ENCODE measurements around the gene ANXA4. TPM values are rescaled to one million over a fixed set of nuclear protein-coding genes. Genes with fewer than 3 reads are reported as not detected.

The ANXA4 gene
- total RNA-seq, 2 experiments from 2014 or later: 14.6 to 17.5 TPM

DNA sequence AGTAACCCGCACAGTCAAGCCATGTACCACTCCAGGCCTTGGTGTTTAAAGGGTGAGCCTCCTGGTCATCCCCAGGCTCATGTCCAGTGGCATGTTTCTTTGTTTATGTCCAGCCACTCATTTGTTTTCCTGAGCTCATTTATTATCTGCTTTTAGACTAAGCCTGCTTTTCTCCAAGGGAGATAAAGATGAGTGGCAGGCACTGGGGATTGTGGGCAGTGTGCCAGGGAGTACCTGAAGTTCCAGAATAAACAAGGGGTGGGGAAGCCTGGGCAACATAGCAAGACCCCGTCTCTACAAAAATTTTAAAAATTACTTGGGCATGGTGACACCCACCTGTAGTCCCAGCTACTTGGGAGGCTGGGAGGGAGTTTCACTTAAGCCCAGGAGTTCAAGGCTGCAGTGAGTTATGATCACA lies 1.9 kb downstream of the ANXA4 start:
- Mint-ChIP-seq H3K4me3 (no peak overlapping the region), H3K36me3 (ENCODE audit: low read depth) (no peaks in the 10 kb centered on the region)
- POLR2A ChIA-PET: interaction anchor here (0.9 to 1.3 kb wide), 2 partner anchors 57 to 69 kb away, joined by 3 to 4 read pairs; no protein-coding TSS in a partner anchor

GRCh38 chr2:69744456-69744855 lies 2.5 kb downstream of the ANXA4 start:
- H3K36me3 Mint-ChIP-seq (ENCODE audit: low read depth): no peaks in the 10 kb centered on the region
- intact Hi-C loops (cut with micrococcal nuclease): no loop called here
- ATAC-seq (no peak), DNase-seq (no peak)
- peaks cover 11% of the 10 kb centered on the region for H3K4me1 Mint-ChIP-seq (ENCODE audit: low read depth)
- CTCF ChIA-PET: interaction anchor here (0.9 to 5.3 kb wide), 7 partner anchors 12 to 84 kb away, joined by 3 to 47 read pairs (median 3); no protein-coding TSS in a partner anchor
- H3K9me3 Mint-ChIP-seq: no peaks in the 10 kb centered on the region
- H3K4me3 Mint-ChIP-seq: no peak overlapping the region
- POLR2A ChIA-PET: no interaction called here
- no peak for TF ChIP-seq CTCF (IDR thresholded peaks at IDR 0.05)
- H3K27ac Mint-ChIP-seq: no peak overlapping the region
- peaks cover 3% of the 10 kb centered on the region for H3K27me3 Mint-ChIP-seq

More for the DNA sequence above, 1.9 kb downstream of the ANXA4 start:
- Mint-ChIP-seq H3K4me1 (ENCODE audit: low read depth) (peaks cover 11% of the 10 kb centered on the region), H3K9me3 (no peaks in the 10 kb centered on the region), H3K27ac (no peak overlapping the region), H3K27me3 (peaks cover 3% of the 10 kb centered on the region)
- TF ChIP-seq CTCF (IDR thresholded peaks at IDR 0.05): no peak
- CTCF ChIA-PET: interaction anchor here (0.9 to 5.3 kb wide), 4 partner anchors 20 to 85 kb away, joined by 3 to 47 read pairs (median 6); no protein-coding TSS in a partner anchor
- intact Hi-C loops (cut with micrococcal nuclease): no loop called here
- no peak for ATAC-seq
- no peak for DNase-seq

GRCh38 chr2:69745035-69745434 lies 3.1 kb downstream of the ANXA4 start:
- H3K4me1 Mint-ChIP-seq (ENCODE audit: low read depth): peaks cover 11% of the 10 kb centered on the region
- H3K36me3 Mint-ChIP-seq (ENCODE audit: low read depth): no peaks in the 10 kb centered on the region
- no peak for DNase-seq
- H3K9me3 Mint-ChIP-seq: no peaks in the 10 kb centered on the region
- TF ChIP-seq CTCF (IDR thresholded peaks at IDR 0.05): no peak
- no peak overlapping the region for H3K4me3 Mint-ChIP-seq
- ATAC-seq: no peak
- H3K27ac Mint-ChIP-seq: no peak overlapping the region
- CTCF ChIA-PET: interaction anchor here (0.6 to 5.3 kb wide), 7 partner anchors 11 to 128 kb away, joined by 3 to 47 read pairs (median 3); no protein-coding TSS in a partner anchor
- H3K27me3 Mint-ChIP-seq: peaks cover 3% of the 10 kb centered on the region
- intact Hi-C loops (cut with micrococcal nuclease): no loop called here
- POLR2A ChIA-PET: interaction anchor here (0.8 kb wide), 1 partner anchor 20 kb away, joined by 3 read pairs; no protein-coding TSS in a partner anchor

GRCh38 chr2:69750246-69750645 lies 8.3 kb downstream of the ANXA4 start:
- ChIA-PET POLR2A (interaction anchor here (1.2 kb wide), 1 partner anchor 9 kb away, joined by 3 read pairs; no protein-coding TSS in a partner anchor), CTCF (interaction anchor here (2.2 to 5.5 kb wide), 3 partner anchors 9 to 67 kb away, joined by 8 to 31 read pairs (median 27); partner anchors contain the start of gene ANXA4)
- intact Hi-C loops (cut with micrococcal nuclease): no loop called here
- Mint-ChIP-seq H3K4me3 (no peak overlapping the region), H3K27me3 (no peaks in the 10 kb centered on the region), H3K36me3 (ENCODE audit: low read depth) (no peaks in the 10 kb centered on the region), H3K9me3 (no peaks in the 10 kb centered on the region), H3K27ac (no peak overlapping the region), H3K4me1 (ENCODE audit: low read depth) (no peaks in the 10 kb centered on the region)
- no peak for DNase-seq
- ATAC-seq: no peak
- TF ChIP-seq CTCF (IDR thresholded peaks at IDR 0.05): no peak

GRCh38 chr2:69753659-69754363 lies 11.9 kb downstream of the ANXA4 start:
- DNase-seq: no peak
- no peaks in the 10 kb centered on the region for H3K27me3 Mint-ChIP-seq
- ChIA-PET POLR2A (no interaction called here), CTCF (interaction anchor here (3.7 to 5.5 kb wide), 2 partner anchors 29 to 63 kb away, joined by 27 to 31 read pairs; no protein-coding TSS in a partner anchor)
- no peak for ATAC-seq
- H3K9me3 Mint-ChIP-seq: no peaks in the 10 kb centered on the region
- peaks cover 7% of the 10 kb centered on the region for H3K4me1 Mint-ChIP-seq (ENCODE audit: low read depth)
- TF ChIP-seq CTCF (IDR thresholded peaks at IDR 0.05): no peak
- intact Hi-C loops (cut with micrococcal nuclease): no loop called here
- H3K36me3 Mint-ChIP-seq (ENCODE audit: low read depth): no peaks in the 10 kb centered on the region
- H3K4me3 Mint-ChIP-seq: no peak overlapping the region
- no peak overlapping the region for H3K27ac Mint-ChIP-seq
